Transverse colon (tissue), 4 donors: ENCODE results near the gene C16orf95. TPM values are rescaled to one million over a fixed set of nuclear protein-coding genes. Genes with fewer than 3 reads are reported as not detected.

Source experiments
- DNase-seq: peaks from one replicate; pipeline ENCODE4 v3.0.0-alpha.2; 2019
- H3K27ac ChIP-seq, 4 donors: fragments of 200-600 bp; sonication (generic); 2 replicates each; pipeline ENCODE4 v1.5.1; 2016 to 2018; ENCODE audit warnings: inconsistent platforms in 4 of 4
- H3K27me3 ChIP-seq: fragments of 200-600 bp; sonication (generic); 2 replicates; pipeline ENCODE4 v1.5.1; 2017; ENCODE audit warnings: inconsistent platforms
- H3K36me3 ChIP-seq, 4 donors: fragments of 200-600 bp; sonication (generic); 2 replicates each; pipeline ENCODE4 v1.5.1; 2017 to 2019; ENCODE audit warnings: inconsistent platforms in 4 of 4
- H3K4me1 ChIP-seq, 4 donors: fragments of 200-600 bp; sonication (generic); 2 replicates each; pipeline ENCODE4 v1.5.1; 2017 to 2020; ENCODE audit warnings: inconsistent platforms in 4 of 4
- H3K4me3 ChIP-seq, 4 donors: fragments of 200-600 bp; sonication (generic); 1 replicate in 1 of 4; 2 replicates in 3 of 4; pipeline versions ENCODE4 v1.5.1 to v1.6.1; 2017 to 2019; ENCODE audit warnings: inconsistent platforms in 4 of 4
- H3K9me3 ChIP-seq, 2 donors: fragments of 200-600 bp; sonication (generic); 2 replicates each; pipeline ENCODE4 v1.5.1; 2017 to 2019; ENCODE audit warnings: inconsistent platforms in 2 of 2
- CTCF ChIP-seq, 5 experiments: fragments of 200-600 bp in 3 of 5; fragments of 450-650 bp in 2 of 5; sonication (generic) in 3 of 5; IDR thresholded peaks; 1 replicate in 2 of 5; 2 replicates in 3 of 5; pipeline ENCODE4 v1.5.1; 2016 to 2017; ENCODE audit warnings: antibody characterized with exemption in 5 of 5, inconsistent platforms in 3 of 5, mild to moderate bottlenecking in 2 of 5, moderate library complexity in 1 of 5
- EP300 ChIP-seq: sonication (generic); formaldehyde crosslinking; IDR thresholded peaks from one replicate; pipeline ENCODE4 v1.6.1; 2017; ENCODE audit warnings: antibody characterized with exemption, low read depth
- POLR2A ChIP-seq: fragments of 450-650 bp; IDR thresholded peaks from one replicate; pipeline ENCODE4 v1.6.1; 2016; ENCODE audit warnings: antibody characterized with exemption, mild to moderate bottlenecking, moderate library complexity
- POLR2AphosphoS5 ChIP-seq, 3 donors: sonication (generic); formaldehyde crosslinking; IDR thresholded peaks; one replicate each; pipeline ENCODE4 v1.6.1; 2016; ENCODE audit warnings: antibody characterized with exemption in 3 of 3
- WGBS, 2 donors: methylation state at CpG; one replicate each; pipeline ENCODE4 v1.1.5; 2018; ENCODE audit warnings: low coverage in 1 of 2; 5-methylcytosine and 5-hydroxymethylcytosine counted together
- in situ Hi-C, 4 donors: fragments of 200-750 bp; cut with MboI; loops; one replicate each; pipeline versions ENCODE4 v1.15.0 to v1.15.1; 2017; ENCODE audit warnings: low sequenced_read_pairs in 3 of 4, low pct_ligation_motif_present in 1 of 4, low pct_unique_long_range_greater_than_20kb in 1 of 4
- intact Hi-C: fragments of 100-400 bp; cut with DNase I; formaldehyde crosslinking; loops from one replicate; pipeline ENCODE4 v1.15.1; 2023; ENCODE audit warnings: low total_unique reads
- total RNA-seq, 4 donors: library from RNA; depleted of rRNA; stranded (reverse); fragments of >200 nt; gene quantifications; one replicate each; pipeline ENCODE4 v1.1.0, GENCODE V29; 2016

Gene C16orf95
- total RNA-seq: 1 to 10 TPM in 2 of 4 donors, not detected in 2; 1.1 to 2.3 TPM

GRCh38 chr16:87316923-87317749, at the start of gene C16orf95:
TSS of gene C16orf95 (minus strand) at chr16:87317392. CDS start at chr16:87317242, 150 bp downstream.
- Histone ChIP-seq H3K4me3 (peak within 1 kb of the TSS; percentile 80 to 98 (median 89)), H3K27me3 (no peaks in the 10 kb centered on the region), H3K27ac (peak within 1 kb of the TSS; percentile 96 to 98 (median 96)), H3K36me3 (no peaks in the 10 kb centered on the region), H3K4me1 (peaks cover 7 to 11% (median 9%) of the 10 kb centered on the region in 4 donors), H3K9me3 (no peaks in the 10 kb centered on the region)
- no peak for TF ChIP-seq EP300
- peak; percentile 95 for TF ChIP-seq POLR2A
- peak; percentile 97 to 98 (median 97) for TF ChIP-seq POLR2AphosphoS5 (IDR thresholded peaks at IDR 0.05)
- TF ChIP-seq CTCF (IDR thresholded peaks at IDR 0.05): peak; percentile 55 to 83 (median 66)
- intact Hi-C loops (loop anchor here (5.0 kb wide), 1 partner anchor 75 kb away; the partner anchor contains the start of gene MAP1LC3B), in situ Hi-C loops (loop anchor here in 1 of 4 donors (25.0 kb wide), 1 partner anchor 320 kb away; no protein-coding TSS in a partner anchor)
- 0% methylated on average over 58 of the region's 64 CpGs; no CpG with 5 or more reads in 1 of the 2 donors for WGBS, 2 donors
- DNase-seq: peak; percentile 97

- in situ Hi-C loops (no loop called here), intact Hi-C loops (no loop called here)
- Histone ChIP-seq H3K27ac (peak overlapping the region; percentile 50 to 58 (median 53)), H3K27me3 (no peaks in the 10 kb centered on the region), H3K4me3 (no peak overlapping the region), H3K9me3 (no peaks in the 10 kb centered on the region), H3K4me1 (peaks cover 10 to 70% (median 34%) of the 10 kb centered on the region in 4 donors), H3K36me3 (no peaks in the 10 kb centered on the region)
- no peak for DNase-seq
- 75 to 100% methylated on average over 1 of the region's 1 CpG for WGBS, 2 donors
- TF ChIP-seq POLR2A (no peak), EP300 (no peak), CTCF (IDR thresholded peaks at IDR 0.05) (no peak), POLR2AphosphoS5 (IDR thresholded peaks at IDR 0.05) (no peak)
These were observed 49.7 kb upstream of the C16orf95 start for GRCh38 chr16:87366930-87367329.

GRCh38 chr16:87366288-87366687, 49.1 kb upstream of the C16orf95 start:
- intact Hi-C loops: no loop called here
- peak overlapping the region; percentile 50 to 58 (median 53) for H3K27ac ChIP-seq
- no peaks in the 10 kb centered on the region for H3K27me3 ChIP-seq
- no peaks in the 10 kb centered on the region for H3K9me3 ChIP-seq
- no peak for TF ChIP-seq POLR2A
- no peak for TF ChIP-seq POLR2AphosphoS5 (IDR thresholded peaks at IDR 0.05)
- TF ChIP-seq CTCF (IDR thresholded peaks at IDR 0.05): no peak
- TF ChIP-seq EP300: no peak
- H3K4me1 ChIP-seq: peaks cover 10 to 66% (median 33%) of the 10 kb centered on the region in 4 donors
- in situ Hi-C loops: no loop called here
- H3K4me3 ChIP-seq: no peak overlapping the region
- no peaks in the 10 kb centered on the region for H3K36me3 ChIP-seq
- peak; percentile 74 for DNase-seq
- WGBS, 2 donors: 32 to 53% methylated on average over 4 of the region's 4 CpGs

GRCh38 chr16:87365021-87365713, 48.0 kb upstream of the C16orf95 start:
- H3K36me3 ChIP-seq: peaks cover 0 to under 1% (median 0%) of the 10 kb centered on the region in 4 donors
- TF ChIP-seq POLR2A: no peak
- no peak for TF ChIP-seq CTCF (IDR thresholded peaks at IDR 0.05)
- TF ChIP-seq EP300: no peak
- TF ChIP-seq POLR2AphosphoS5 (IDR thresholded peaks at IDR 0.05): no peak
- no peak overlapping the region for H3K4me3 ChIP-seq
- no peaks in the 10 kb centered on the region for H3K27me3 ChIP-seq
- H3K4me1 ChIP-seq: peaks cover 10 to 61% (median 27%) of the 10 kb centered on the region in 4 donors
- intact Hi-C loops: no loop called here
- DNase-seq: no peak
- in situ Hi-C loops: no loop called here
- no peaks in the 10 kb centered on the region for H3K9me3 ChIP-seq
- WGBS, 2 donors: 86% methylated on average over 13 of the region's 13 CpGs; no CpG with 5 or more reads in 1 of the 2 donors
- H3K27ac ChIP-seq: peak overlapping the region in 3 of 4 donors; percentile 58 to 81 (median 81)
